HG02840 (cell line): ENCODE results near the gene GAS7.

ENCODE experiments used
- ATAC-seq: cut with Tn5 transposase; IDR thresholded peaks from one replicate; pipeline ENCODE4 v1.9.1; 2021; ENCODE audit warnings: mild to moderate bottlenecking, moderate library complexity, moderate number of reproducible peaks; ENCODE audit not compliant: unreplicated experiment, low FRiP score

The GAS7 gene

DNA sequence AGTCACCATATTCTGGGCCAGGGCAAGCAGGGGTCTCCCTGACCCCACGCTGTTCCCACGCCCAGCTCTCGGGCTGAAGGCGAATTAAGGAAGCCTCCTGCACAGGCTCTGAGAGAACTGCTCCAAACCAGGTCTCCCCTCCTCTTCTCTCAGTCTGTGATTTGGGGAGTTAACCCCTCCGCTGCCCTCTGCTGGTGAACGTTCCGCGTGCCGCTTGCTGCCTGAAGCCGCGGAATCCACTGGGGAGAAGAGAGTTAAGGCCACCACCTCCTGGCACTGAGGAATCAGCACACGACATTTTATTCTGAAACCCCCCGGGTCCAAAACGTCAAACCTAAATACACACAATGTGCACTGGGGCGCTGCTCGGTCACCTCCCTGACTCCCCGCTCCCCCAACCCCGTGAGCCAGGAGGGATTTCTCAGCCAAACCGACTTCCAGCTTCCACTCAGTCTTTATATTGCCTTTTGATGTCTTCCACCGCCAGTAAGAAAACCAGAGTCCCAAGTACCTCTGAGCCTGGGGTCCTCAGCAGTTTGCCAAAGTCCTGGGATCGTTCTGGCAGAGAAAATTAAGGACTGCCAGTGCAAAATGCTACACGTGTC, 238.9 kb downstream of the GAS7 start:
- ATAC-seq: no peak

GRCh38 chr17:9958586-9959281, 239.7 kb downstream of the GAS7 start:
- no peak for ATAC-seq

- ATAC-seq: no peak
Measured at GRCh38 chr17:9957244-9957643, 241.2 kb downstream of the GAS7 start.

GRCh38 chr17:9956474-9957131, 241.8 kb downstream of the GAS7 start:
- ATAC-seq: no peak

DNA sequence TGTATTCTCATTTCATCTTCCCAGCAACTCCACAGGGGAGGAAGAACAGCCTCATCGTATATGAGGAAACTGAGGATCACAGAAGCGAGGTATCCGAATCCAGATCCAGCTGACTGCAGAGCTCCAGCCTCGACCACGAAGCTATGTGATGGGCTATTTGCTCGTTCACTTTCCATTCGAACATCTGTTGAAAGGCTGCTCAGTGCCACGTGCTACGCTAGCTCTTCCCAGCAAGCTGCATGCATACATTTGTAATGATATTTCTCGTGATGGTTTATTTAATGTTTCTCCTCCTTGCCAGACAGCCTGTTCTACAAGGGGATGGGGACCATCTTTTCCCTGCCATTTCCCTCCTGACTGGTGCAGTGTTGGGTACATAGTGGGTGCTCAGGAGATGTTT, 244.9 kb downstream of the GAS7 start:
- ATAC-seq: no peak

GRCh38 chr17:9951803-9952202, 246.6 kb downstream of the GAS7 start:
- no peak for ATAC-seq

- ATAC-seq: no peak
Measured at GRCh38 chr17:9948928-9949327, 249.5 kb downstream of the GAS7 start.

- ATAC-seq: no peak
Measured at GRCh38 chr17:9944704-9945103, 253.7 kb downstream of the GAS7 start.

- no peak for ATAC-seq
Measured at GRCh38 chr17:9943343-9943742, 255.1 kb downstream of the GAS7 start.

DNA sequence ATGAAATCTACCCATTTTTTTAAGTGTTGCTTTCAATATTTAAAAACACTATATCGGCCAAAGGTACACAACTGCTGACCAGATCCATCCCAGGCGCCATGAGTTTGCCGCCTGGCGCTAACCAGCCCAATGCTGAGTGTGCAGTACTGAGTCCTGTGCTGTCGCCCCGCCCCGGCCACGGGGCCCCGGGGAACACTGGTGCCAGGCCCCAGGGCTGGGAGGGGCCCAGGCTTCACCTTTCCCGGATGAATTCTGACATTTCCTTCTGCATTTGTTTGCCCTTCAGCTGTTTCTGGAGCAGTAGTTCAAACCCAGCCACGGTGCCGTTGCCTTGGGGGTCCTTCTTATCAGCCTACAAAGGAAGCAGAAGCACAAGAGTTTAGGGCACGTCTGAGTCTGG, 255.5 kb downstream of the GAS7 start:
- no peak for ATAC-seq

DNA sequence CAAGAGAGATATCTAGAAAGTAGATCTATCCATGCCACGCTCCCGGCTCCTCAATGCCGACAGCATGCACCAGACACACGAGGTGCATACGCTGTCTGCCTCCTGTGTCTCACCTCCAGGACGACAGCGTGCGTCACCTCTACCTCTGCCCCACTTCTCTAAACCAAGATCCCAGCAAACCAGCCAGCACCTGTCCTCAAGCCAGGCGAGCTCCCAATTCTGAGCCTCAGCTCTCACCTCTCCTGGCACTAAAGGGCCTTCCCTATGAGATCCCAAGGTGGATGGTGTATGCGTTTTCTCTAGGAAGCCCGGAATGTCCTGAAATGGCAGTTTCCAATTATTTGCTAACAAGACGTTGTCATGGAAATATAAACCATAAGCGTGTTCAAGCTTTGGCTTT, 257.1 kb downstream of the GAS7 start:
- no peak for ATAC-seq

DNA sequence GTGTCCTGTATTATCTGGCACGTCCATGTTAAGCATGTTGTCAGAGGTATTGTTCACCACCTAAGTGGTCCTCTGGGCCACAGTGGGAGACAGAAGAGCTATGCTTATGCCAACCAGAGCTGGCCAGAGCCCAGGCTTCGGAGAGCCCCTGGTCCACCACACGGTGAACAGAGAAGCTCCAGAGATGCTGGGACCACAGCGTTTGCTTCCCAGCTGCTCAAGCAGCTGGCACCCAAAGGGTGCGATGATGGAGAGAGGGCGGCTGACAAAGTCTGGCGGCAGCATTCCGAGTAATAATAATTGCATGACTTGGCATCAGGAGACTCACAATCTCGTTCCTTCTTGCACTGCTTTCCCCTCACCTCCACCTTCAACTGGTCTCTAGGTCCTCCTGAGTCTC, 257.6 kb downstream of the GAS7 start:
- no peak for ATAC-seq

GRCh38 chr17:9938764-9939163, 259.6 kb downstream of the GAS7 start:
- no peak for ATAC-seq

GRCh38 chr17:9937901-9938300, 260.5 kb downstream of the GAS7 start:
- ATAC-seq: no peak

- no peak for ATAC-seq
Measured at GRCh38 chr17:9937241-9937761, 261.1 kb downstream of the GAS7 start.

- no peak for ATAC-seq
Measured at GRCh38 chr17:9936095-9936494, 262.3 kb downstream of the GAS7 start.

GRCh38 chr17:9935408-9935807, 263.0 kb downstream of the GAS7 start:
- ATAC-seq: no peak

DNA sequence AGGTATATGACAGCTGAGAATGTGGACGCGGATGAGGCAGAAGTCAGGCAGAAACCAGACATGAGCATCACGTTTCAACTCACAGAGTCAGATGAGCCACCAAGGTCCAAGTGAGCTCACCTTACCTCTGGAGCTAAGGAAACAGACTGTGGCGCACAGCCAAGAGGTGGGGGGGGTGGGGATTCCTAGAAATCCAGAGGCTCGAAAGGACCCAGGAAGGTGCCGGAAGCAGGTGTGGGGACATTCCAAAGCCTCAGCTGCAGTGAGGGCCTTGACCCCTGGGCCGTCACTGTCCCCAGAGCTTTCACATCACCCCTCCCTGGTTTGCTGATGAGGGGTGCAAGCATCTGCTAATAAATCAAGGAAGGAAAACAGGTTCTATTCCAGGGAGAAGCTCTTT, 264.1 kb downstream of the GAS7 start:
- no peak for ATAC-seq

DNA sequence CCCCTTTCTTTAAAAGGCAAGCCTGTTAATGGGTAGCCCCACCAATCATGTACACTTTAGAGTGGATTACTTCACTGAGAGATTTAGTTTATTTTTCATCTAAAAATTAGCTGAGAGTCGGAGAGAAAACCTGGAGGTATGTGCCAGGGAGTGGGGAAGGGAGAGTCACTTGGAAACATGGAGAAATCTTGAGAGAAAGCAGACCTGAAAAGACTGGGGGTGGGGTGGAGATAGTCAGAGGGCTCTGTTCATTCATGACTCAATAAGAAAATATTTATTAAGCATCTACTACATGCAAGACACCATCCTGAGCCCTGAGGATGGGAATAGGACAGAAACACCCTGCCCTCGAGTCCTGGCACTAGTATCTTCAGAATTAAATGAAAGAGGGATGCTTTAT, 265.9 kb downstream of the GAS7 start:
- no peak for ATAC-seq

GRCh38 chr17:9931144-9931741, 267.2 kb downstream of the GAS7 start:
- ATAC-seq: no peak

DNA sequence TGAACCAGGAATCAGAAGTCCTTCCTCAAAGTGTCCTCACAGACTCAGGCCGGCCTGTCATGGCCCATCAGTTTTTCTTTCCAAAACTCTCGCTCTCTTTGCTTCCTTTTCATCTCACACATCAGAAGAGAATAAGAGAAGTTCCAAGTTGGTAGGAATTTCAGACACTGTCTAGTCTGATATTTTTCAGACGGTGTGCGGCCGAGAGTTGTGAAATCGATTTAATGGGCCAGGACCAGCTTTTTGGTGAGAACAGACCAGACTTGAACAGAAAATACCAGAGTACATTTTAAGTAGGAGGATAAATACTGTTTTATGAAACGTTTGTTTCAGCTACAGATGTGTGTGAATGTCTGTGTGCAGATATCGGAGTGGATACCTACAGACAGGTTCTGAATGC, 268.5 kb downstream of the GAS7 start:
- no peak for ATAC-seq
